Hypothalamus (tissue), 51 donors: ENCODE results near the gene RUNX3.
A peak's percentile ranks its signal among the peaks of the same experiment; 100 is the strongest.
"Not testable (repeated sequence)": the region's sequence is repeated elsewhere in the genome, so short reads cannot be mapped to it uniquely, and the experiment has no call there.

Experiments
- DNase-seq, 51 donors: peaks; one replicate each; lab custom pipeline; 2025; lab: John Stamatoyannopoulos, UW

Gene RUNX3

GRCh38 chr1:24915816-24916602 is 14.1 kb downstream of the RUNX3 start:
- no peak for DNase-seq

- DNase-seq, result peak in 23 of 51 donors; percentile 3 to 57 (median 26)
Measured at GRCh38 chr1:24914226-24915069, 15.6 kb downstream of the RUNX3 start.

GRCh38 chr1:24913616-24914225 is 16.4 kb downstream of the RUNX3 start:
- no peak for DNase-seq

GRCh38 chr1:24913274-24913604 is 16.8 kb downstream of the RUNX3 start:
- no peak for DNase-seq

- no peak for DNase-seq
Measured at GRCh38 chr1:24912376-24913273, 17.5 kb downstream of the RUNX3 start.

- peak in 20 of 51 donors; percentile 5 to 45 (median 26) for DNase-seq
Measured at GRCh38 chr1:24911651-24912155, 18.4 kb downstream of the RUNX3 start.

- peak in 1 of 51 donors; percentile 10 for DNase-seq
Measured at GRCh38 chr1:24910751-24911650, 19.1 kb downstream of the RUNX3 start.

- DNase-seq, result no peak
Measured at GRCh38 chr1:24910210-24910609, 19.9 kb downstream of the RUNX3 start.

GRCh38 chr1:24909388-24909898 is 20.6 kb downstream of the RUNX3 start:
- DNase-seq, result peak in 13 of 51 donors; percentile 7 to 45 (median 19)

- no peak for DNase-seq
Measured at GRCh38 chr1:24908591-24909259, 21.4 kb downstream of the RUNX3 start.

GRCh38 chr1:24907587-24908294 is 22.3 kb downstream of the RUNX3 start:
- DNase-seq, result not testable (repeated sequence)

- no peak for DNase-seq
Measured at GRCh38 chr1:24906760-24907490, 23.2 kb downstream of the RUNX3 start.

GRCh38 chr1:24905979-24906720 is 23.9 kb downstream of the RUNX3 start:
- DNase-seq, result no peak

GRCh38 chr1:24905355-24905978 is 24.6 kb downstream of the RUNX3 start:
- DNase-seq, result no peak

GRCh38 chr1:24904731-24905354 is 25.2 kb downstream of the RUNX3 start:
- DNase-seq, result no peak
